ENCODE measurements around the gene GPR68.

DNA sequence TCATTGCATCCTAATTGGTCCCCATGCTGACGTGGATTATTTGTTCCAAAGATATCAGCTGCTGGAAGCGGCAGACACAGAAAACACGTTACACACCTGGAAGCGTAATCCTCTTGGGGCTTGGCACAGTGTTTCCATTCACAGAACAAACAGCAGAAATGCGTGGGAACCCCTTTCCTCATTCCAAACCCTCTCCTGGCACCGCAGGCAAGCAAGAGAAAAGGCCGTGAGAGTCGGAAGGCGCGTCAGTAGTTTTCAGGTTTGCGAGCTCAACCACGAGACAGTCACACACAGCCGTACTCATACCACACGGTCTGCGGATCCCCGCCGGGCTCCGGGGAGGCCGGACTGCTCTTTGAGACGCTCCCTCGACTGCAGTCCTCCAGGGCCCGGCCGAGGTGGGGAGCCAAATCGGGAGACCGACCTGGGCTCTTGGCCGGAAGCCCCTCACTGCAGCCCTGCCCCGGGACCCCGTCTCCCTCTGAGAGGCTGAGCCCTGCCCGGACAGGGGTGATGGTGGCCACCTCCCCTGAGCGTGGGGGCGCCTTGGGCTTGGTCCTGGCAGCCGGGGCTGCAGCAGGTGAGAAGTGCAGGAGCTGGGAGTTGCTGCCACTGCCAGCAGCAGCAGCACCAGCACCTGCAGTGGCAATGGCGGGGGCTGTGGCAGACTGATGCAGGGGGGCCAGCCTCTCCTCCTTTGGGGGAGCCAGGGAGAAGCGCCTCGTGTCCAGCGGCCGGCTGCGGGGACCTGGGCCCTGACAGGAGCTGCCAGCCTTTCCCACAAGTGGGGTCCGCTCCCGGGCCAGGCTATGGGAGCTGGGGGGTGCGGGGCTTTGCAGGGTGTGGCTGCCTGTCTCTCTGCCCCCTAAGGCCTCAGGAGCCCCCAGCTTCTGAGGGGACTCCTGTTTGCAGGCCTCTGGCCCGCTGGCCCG is 28.1 kb upstream of the GPR68 start:
- no peak for TF ChIP-seq POLR2AphosphoS5 (IDR thresholded peaks at IDR 0.05; ENCODE audit: borderline replicate concordance, low read depth, low read length)
- no peak for TF ChIP-seq EZH2 (IDR thresholded peaks at IDR 0.05)
- no peak for TF ChIP-seq FOXP2 (optimal IDR thresholded peaks at IDR 0.05; ENCODE audit: control extremely low read depth, extremely low read length, insufficient read depth)
